Keratinocyte (primary cell): ENCODE results near the gene MAPK1IP1L.

Experiments used
- EZH2 ChIP-seq: IDR thresholded peaks from one replicate; pipeline ENCODE4 v1.6.1; 2012; ENCODE audit warnings: inconsistent platforms, mild to moderate bottlenecking, low read length, moderate library complexity
- TF ChIP-seq, protein P1 (sequence below), 3 experiments: IDR thresholded peaks in 1 of 3; conservative IDR thresholded peaks in 1 of 3; optimal IDR thresholded peaks in 1 of 3; 2 replicates in 2 of 3; 3 replicates in 1 of 3; pipeline versions ENCODE3 to v1.5.1; 2011; ENCODE audit warnings: low read length in 3 of 3, mild to moderate bottlenecking in 3 of 3, moderate library complexity in 2 of 3, control low read depth in 1 of 3, inconsistent platforms in 1 of 3; ENCODE audit not compliant: insufficient read depth in 2 of 3; ENCODE audit errors: extremely low read depth in 1 of 3

DNA sequence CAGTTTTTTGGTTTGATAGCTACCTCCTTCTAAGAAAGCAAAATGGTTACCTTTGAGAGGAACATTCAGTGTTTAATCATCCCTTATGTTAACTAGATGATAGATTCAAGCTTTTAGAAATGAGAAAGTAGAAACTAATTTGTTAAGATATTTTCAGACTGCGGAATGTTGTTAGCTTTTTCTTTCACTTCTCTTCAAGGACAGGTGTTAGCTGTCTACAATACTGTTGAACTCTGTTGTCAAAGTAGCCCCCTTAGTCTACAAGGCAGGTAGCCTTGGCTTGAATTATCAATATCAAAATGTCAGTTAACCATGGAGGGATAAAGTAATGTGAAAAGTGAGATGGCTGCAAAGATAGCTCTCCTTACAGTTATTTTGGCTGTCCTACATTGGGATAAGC lies 14.8 kb downstream of the MAPK1IP1L start:
- TF ChIP-seq, protein P1, sequence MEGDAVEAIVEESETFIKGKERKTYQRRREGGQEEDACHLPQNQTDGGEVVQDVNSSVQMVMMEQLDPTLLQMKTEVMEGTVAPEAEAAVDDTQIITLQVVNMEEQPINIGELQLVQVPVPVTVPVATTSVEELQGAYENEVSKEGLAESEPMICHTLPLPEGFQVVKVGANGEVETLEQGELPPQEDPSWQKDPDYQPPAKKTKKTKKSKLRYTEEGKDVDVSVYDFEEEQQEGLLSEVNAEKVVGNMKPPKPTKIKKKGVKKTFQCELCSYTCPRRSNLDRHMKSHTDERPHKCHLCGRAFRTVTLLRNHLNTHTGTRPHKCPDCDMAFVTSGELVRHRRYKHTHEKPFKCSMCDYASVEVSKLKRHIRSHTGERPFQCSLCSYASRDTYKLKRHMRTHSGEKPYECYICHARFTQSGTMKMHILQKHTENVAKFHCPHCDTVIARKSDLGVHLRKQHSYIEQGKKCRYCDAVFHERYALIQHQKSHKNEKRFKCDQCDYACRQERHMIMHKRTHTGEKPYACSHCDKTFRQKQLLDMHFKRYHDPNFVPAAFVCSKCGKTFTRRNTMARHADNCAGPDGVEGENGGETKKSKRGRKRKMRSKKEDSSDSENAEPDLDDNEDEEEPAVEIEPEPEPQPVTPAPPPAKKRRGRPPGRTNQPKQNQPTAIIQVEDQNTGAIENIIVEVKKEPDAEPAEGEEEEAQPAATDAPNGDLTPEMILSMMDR (optimal IDR thresholded peaks at IDR 0.05 in 1 of 3, IDR thresholded peaks at IDR 0.05 in 1 of 3, conservative IDR thresholded peaks at IDR 0.05 in 1 of 3; ENCODE audit: extremely low read depth in 1 of 3, insufficient read depth in 2 of 3, low read length in 3 of 3), result no peak
- TF ChIP-seq EZH2, result no peak
